GM21723 (cell line): Measurements from ENCODE around the gene AKT3.

Source experiments
- ATAC-seq: cut with Tn5 transposase; IDR thresholded peaks from one replicate; pipeline ENCODE4 v1.9.1; 2021; ENCODE audit warnings: mild to moderate bottlenecking, moderate library complexity; ENCODE audit not compliant: unreplicated experiment

Gene AKT3

GRCh38 chr1:243440406-243440805 lies 409.6 kb downstream of the AKT3 start:
- ATAC-seq, result no peak

DNA sequence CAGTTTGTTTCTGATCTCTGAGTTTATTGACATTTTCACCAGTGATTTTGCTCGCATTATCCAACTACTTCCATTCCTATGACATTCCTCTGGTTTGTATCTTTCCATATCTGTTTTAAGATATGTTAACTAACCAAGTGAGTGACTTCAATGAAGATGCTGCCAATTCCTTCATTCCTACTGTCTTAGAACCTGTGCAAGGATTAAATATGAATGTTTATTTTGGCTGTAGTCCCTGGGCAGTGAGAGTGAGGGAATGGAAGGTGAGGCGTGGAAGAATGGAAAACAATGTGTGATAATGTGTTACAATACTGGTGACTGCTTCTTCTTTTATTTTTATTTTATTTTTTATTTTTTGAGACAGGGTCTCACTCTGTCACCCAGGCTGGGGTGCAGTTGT lies 411.2 kb downstream of the AKT3 start:
- no peak for ATAC-seq
